Measurements from ENCODE around the gene KRT28. TPM values are rescaled to one million over a fixed set of nuclear protein-coding genes. Genes with fewer than 3 reads are reported as not detected.
A peak's percentile ranks its signal among the peaks of the same experiment; 100 is the strongest.

The KRT28 gene
- polyA plus RNA-seq, 2 of the 4 experiments (the other 2 are of a cell fraction), result not detected

- ATAC-seq, result no peak
- CTCF ChIA-PET, result interaction anchor here (0.9 to 2.3 kb wide), 6 partner anchors 16 to 887 kb away, joined by 3 to 11 read pairs (median 3); no protein-coding TSS in a partner anchor
- no peak overlapping the region for H3K4me2 ChIP-seq
- H3K4me1 ChIP-seq, result 0 out of 3 replicates have a peak, but pooled peaks cover 5% of the 10 kb centered on the region
- no peak overlapping the region for H3K27ac ChIP-seq
- no peak overlapping the region for H3K4me3 ChIP-seq
- POLR2A ChIA-PET, result no interaction called here
- H3K9me3 ChIP-seq, result no peaks in the 10 kb centered on the region
- no peak for TF ChIP-seq JUN (IDR thresholded peaks at IDR 0.05)
- no peak for TF ChIP-seq PHF8 (IDR thresholded peaks at IDR 0.05; ENCODE audit: borderline replicate concordance, low read depth)
- TF ChIP-seq EHMT2 (IDR thresholded peaks at IDR 0.05; ENCODE audit: low read depth), result no peak
- TF ChIP-seq ZSCAN20 (CRISPR knock-in tag; IDR thresholded peaks at IDR 0.05), result no peak
- no peak for TF ChIP-seq REST (IDR thresholded peaks at IDR 0.05)
- no peak for TF ChIP-seq CHD2 (IDR thresholded peaks at IDR 0.05; ENCODE audit: low read length, partially characterized antibody)
- TF ChIP-seq FOSL2 (IDR thresholded peaks at IDR 0.05), result no peak
- TF ChIP-seq FOSL2 (CRISPR knock-in tag; IDR thresholded peaks at IDR 0.05), result no peak
- no peak for TF ChIP-seq HOXB13 (CRISPR knock-in tag; IDR thresholded peaks at IDR 0.05; ENCODE audit: low read depth)
- no peak for TF ChIP-seq CBX2 (IDR thresholded peaks at IDR 0.05; ENCODE audit: borderline replicate concordance, low read depth)
- no peak for TF ChIP-seq NR3C1 (IDR thresholded peaks at IDR 0.05)
- no peak for TF ChIP-seq CHD4 (IDR thresholded peaks at IDR 0.05; ENCODE audit: borderline replicate concordance)
- no peak for TF ChIP-seq HOXB5 (CRISPR knock-in tag; IDR thresholded peaks at IDR 0.05)
- no peak for TF ChIP-seq E2F6 (IDR thresholded peaks at IDR 0.05; ENCODE audit: borderline replicate concordance, low read depth)
- TF ChIP-seq TP53 (CRISPR knock-in tag; IDR thresholded peaks at IDR 0.05), result no peak
- no peak for TF ChIP-seq CBX8 (IDR thresholded peaks at IDR 0.05)
- TF ChIP-seq ZFP36 (IDR thresholded peaks at IDR 0.05; ENCODE audit: borderline replicate concordance, partially characterized antibody), result no peak
- TF ChIP-seq TFCP2L1 (CRISPR knock-in tag; IDR thresholded peaks at IDR 0.05), result no peak
- no peak for TF ChIP-seq BCL3 (IDR thresholded peaks at IDR 0.05)
- TF ChIP-seq CTCF (IDR thresholded peaks at IDR 0.05), result no peak
- TF ChIP-seq RNF2 (IDR thresholded peaks at IDR 0.05; ENCODE audit: borderline replicate concordance, low read depth), result no peak
- peak; percentile 7 for FAIRE-seq
- no peak for DNase-seq (ENCODE audit: low read depth in 1 of 2, low spot score in 1 of 2)
- WGBS (ENCODE audit: missing lambda C conversion rate), result 56% methylated on average over 4 of the region's 4 CpGs
These were observed 23.8 kb downstream of the KRT28 start for GRCh38 chr17:40775945-40776344.
